Vagina (tissue), 2 donors: ENCODE results near the gene CDH4. TPM values are rescaled to one million over a fixed set of nuclear protein-coding genes. Genes with fewer than 3 reads are reported as not detected.

Experiments
- DNase-seq, 2 donors: peaks; one replicate each; pipeline ENCODE4 v3.0.0-alpha.2; 2017; ENCODE audit errors: extremely low spot score in 2 of 2
- H3K27ac ChIP-seq: fragments of 200-600 bp; sonication (generic); one replicate; pipeline ENCODE4 v1.5.1; 2019
- H3K27me3 ChIP-seq: fragments of 200-600 bp; sonication (generic); one replicate; pipeline ENCODE4 v1.5.1; 2019
- H3K36me3 ChIP-seq, 2 donors: fragments of 200-600 bp; sonication (generic); one replicate each; pipeline ENCODE4 v1.5.1; 2017 to 2019
- H3K4me1 ChIP-seq: fragments of 200-600 bp; sonication (generic); one replicate; pipeline ENCODE4 v1.5.1; 2019
- H3K4me3 ChIP-seq, 2 donors: fragments of 200-600 bp; sonication (generic); 1 replicate in 1 of 2; 2 replicates in 1 of 2; pipeline ENCODE4 v1.5.1; 2016 to 2019
- H3K9me3 ChIP-seq: fragments of 200-600 bp; sonication (generic); one replicate; pipeline ENCODE4 v1.5.1; 2019
- POLR2A ChIP-seq, 2 donors: fragments of 450-650 bp; IDR thresholded peaks; one replicate each; pipeline ENCODE4 v1.6.1; 2017; ENCODE audit warnings: antibody characterized with exemption in 2 of 2, mild to moderate bottlenecking in 2 of 2, moderate library complexity in 2 of 2
- POLR2AphosphoS5 ChIP-seq, 2 donors: sonication (generic); formaldehyde crosslinking; IDR thresholded peaks; one replicate each; pipeline ENCODE4 v1.9.0; 2017; ENCODE audit warnings: antibody characterized with exemption in 2 of 2, mild to moderate bottlenecking in 2 of 2, low read depth in 1 of 2; ENCODE audit not compliant: insufficient read depth in 1 of 2
- intact Hi-C: fragments of 100-400 bp; cut with DNase I; formaldehyde crosslinking; loops from one replicate; pipeline ENCODE4 v1.15.1; 2023
- total RNA-seq: library from RNA; depleted of rRNA; stranded (reverse); fragments of >200 nt; gene quantifications from one replicate; pipeline ENCODE4 v1.2.3, GENCODE V29; 2016
- TF ChIP-seq, protein P1 (sequence below), 3 experiments: fragments of 450-650 bp in 2 of 3; fragments of 200-600 bp in 1 of 3; sonication (generic) in 1 of 3; IDR thresholded peaks; one replicate each; pipeline ENCODE4 v1.5.1; 2017 to 2019; ENCODE audit warnings: antibody characterized with exemption in 3 of 3, mild to moderate bottlenecking in 2 of 3, moderate library complexity in 2 of 3

Gene CDH4
- total RNA-seq, 1 donor from 2014 or later, result 0.25 TPM

DNA sequence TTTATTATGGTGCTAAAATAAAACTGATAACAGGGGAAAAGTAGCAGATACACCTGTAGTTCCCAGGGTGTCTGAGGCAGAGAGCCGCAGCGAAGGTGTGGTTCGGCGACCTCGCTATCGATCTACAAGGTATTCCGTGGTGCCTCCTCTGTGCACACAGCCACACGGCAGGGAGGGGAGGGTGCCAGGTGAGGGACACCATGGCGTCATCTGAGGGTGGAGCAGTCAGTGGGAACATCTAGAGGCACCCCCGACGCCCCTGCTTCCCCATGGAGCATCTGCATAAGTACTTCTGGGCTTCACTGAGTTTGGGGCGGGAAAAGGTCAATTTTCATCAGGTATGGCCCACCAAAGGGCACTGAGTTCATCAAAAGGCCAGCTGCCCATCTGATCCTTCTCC lies 570.3 kb downstream of the CDH4 start:
- Histone ChIP-seq H3K4me1 (no peaks in the 10 kb centered on the region), H3K4me3 (no peak overlapping the region), H3K27ac (no peak overlapping the region), H3K27me3 (no peaks in the 10 kb centered on the region), H3K9me3 (no peaks in the 10 kb centered on the region), H3K36me3 (no peaks in the 10 kb centered on the region)
- DNase-seq, result no peak
- TF ChIP-seq, protein P1, sequence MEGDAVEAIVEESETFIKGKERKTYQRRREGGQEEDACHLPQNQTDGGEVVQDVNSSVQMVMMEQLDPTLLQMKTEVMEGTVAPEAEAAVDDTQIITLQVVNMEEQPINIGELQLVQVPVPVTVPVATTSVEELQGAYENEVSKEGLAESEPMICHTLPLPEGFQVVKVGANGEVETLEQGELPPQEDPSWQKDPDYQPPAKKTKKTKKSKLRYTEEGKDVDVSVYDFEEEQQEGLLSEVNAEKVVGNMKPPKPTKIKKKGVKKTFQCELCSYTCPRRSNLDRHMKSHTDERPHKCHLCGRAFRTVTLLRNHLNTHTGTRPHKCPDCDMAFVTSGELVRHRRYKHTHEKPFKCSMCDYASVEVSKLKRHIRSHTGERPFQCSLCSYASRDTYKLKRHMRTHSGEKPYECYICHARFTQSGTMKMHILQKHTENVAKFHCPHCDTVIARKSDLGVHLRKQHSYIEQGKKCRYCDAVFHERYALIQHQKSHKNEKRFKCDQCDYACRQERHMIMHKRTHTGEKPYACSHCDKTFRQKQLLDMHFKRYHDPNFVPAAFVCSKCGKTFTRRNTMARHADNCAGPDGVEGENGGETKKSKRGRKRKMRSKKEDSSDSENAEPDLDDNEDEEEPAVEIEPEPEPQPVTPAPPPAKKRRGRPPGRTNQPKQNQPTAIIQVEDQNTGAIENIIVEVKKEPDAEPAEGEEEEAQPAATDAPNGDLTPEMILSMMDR (IDR thresholded peaks at IDR 0.05), result no peak
- no peak for TF ChIP-seq POLR2A (IDR thresholded peaks at IDR 0.05)
- TF ChIP-seq POLR2AphosphoS5 (IDR thresholded peaks at IDR 0.05; ENCODE audit: insufficient read depth in 1 of 2, low read depth in 1 of 2), result no peak
- intact Hi-C loops, result no loop called here

DNA sequence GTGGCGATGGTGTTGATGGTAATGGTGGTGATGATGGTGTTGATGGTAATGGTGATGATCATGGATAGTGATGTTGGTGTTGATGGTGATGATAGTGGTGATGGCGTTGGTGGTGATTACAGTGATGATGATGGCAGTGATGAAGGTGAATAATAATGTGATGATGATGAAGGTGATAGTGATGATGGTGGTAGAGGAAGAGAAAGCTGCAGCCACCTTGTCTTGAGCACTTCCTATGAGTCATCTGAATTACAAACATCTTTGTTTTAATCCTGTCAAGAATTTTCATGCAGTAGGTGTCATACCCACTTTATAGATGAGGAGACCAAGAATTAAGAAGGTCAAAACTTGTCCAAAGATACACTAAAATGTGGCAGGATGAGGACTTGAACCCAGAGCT lies 571.2 kb downstream of the CDH4 start:
- TF ChIP-seq POLR2AphosphoS5 (IDR thresholded peaks at IDR 0.05; ENCODE audit: insufficient read depth in 1 of 2, low read depth in 1 of 2) (no peak), POLR2A (IDR thresholded peaks at IDR 0.05) (no peak)
- TF ChIP-seq, protein P1 (IDR thresholded peaks at IDR 0.05), result no peak
- no peak for DNase-seq
- Histone ChIP-seq H3K4me1 (no peaks in the 10 kb centered on the region), H3K4me3 (no peak overlapping the region), H3K27me3 (no peaks in the 10 kb centered on the region), H3K27ac (no peak overlapping the region), H3K9me3 (no peaks in the 10 kb centered on the region), H3K36me3 (no peaks in the 10 kb centered on the region)
- intact Hi-C loops, result no loop called here

DNA sequence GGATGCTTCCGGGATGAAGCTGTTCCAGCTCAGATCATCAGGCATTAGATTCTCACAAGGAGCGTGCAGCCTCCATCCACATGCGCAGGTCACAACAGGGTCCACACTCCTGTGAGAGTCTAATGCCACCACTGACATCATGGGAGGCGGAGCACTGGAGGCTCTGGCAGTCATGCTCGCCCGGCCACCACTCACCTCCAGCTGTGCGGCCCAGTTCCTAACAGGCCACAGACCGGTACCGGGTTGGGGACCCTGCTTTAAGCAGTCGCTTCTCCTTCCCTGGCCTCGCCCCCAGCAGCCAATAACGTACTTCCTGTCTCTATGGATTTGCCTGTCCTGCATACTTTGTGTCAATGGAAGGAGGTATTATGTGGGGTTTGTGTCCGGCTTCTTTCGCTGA lies 576.8 kb downstream of the CDH4 start:
- DNase-seq, result no peak
- TF ChIP-seq, protein P1 (IDR thresholded peaks at IDR 0.05), result no peak
- TF ChIP-seq POLR2AphosphoS5 (IDR thresholded peaks at IDR 0.05; ENCODE audit: insufficient read depth in 1 of 2, low read depth in 1 of 2) (no peak), POLR2A (IDR thresholded peaks at IDR 0.05) (no peak)
- no peaks in the 10 kb centered on the region for H3K36me3 ChIP-seq
- H3K4me1 ChIP-seq, result no peaks in the 10 kb centered on the region
- H3K4me3 ChIP-seq, result no peak overlapping the region
- H3K27ac ChIP-seq, result no peak overlapping the region
- intact Hi-C loops, result no loop called here
- H3K9me3 ChIP-seq, result no peaks in the 10 kb centered on the region
- H3K27me3 ChIP-seq, result no peaks in the 10 kb centered on the region

DNA sequence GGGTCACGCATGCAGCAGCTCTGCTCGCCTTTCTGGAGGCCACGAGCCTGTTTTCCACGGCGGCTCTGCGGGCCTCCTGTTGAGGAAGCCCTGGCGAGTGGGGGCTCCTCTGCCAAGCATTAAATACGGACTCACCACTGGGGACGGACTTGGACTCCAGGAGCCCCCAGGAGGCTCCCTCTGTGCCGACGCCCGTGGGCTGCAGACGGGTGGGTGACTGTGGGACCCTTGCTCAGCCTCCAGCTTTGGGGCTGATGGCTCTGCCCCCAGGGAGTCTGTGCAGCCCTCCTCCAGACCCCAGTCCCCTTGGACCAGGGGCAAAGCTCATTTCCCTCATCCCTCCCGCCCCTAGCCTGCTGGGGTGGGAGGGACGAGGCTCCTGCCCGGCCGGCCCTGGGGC lies 577.5 kb downstream of the CDH4 start:
- H3K4me3 ChIP-seq, result no peak overlapping the region
- no peaks in the 10 kb centered on the region for H3K27me3 ChIP-seq
- no peaks in the 10 kb centered on the region for H3K36me3 ChIP-seq
- DNase-seq, result no peak
- H3K27ac ChIP-seq, result no peak overlapping the region
- H3K9me3 ChIP-seq, result no peaks in the 10 kb centered on the region
- TF ChIP-seq POLR2AphosphoS5 (IDR thresholded peaks at IDR 0.05; ENCODE audit: insufficient read depth in 1 of 2, low read depth in 1 of 2) (no peak), POLR2A (IDR thresholded peaks at IDR 0.05) (no peak)
- TF ChIP-seq, protein P1 (IDR thresholded peaks at IDR 0.05), result no peak
- no peaks in the 10 kb centered on the region for H3K4me1 ChIP-seq
- intact Hi-C loops, result no loop called here

- TF ChIP-seq POLR2AphosphoS5 (IDR thresholded peaks at IDR 0.05; ENCODE audit: insufficient read depth in 1 of 2, low read depth in 1 of 2) (no peak), POLR2A (IDR thresholded peaks at IDR 0.05) (no peak)
- TF ChIP-seq, protein P1 (IDR thresholded peaks at IDR 0.05), result no peak
- Histone ChIP-seq H3K27me3 (no peaks in the 10 kb centered on the region), H3K4me1 (no peaks in the 10 kb centered on the region), H3K27ac (no peak overlapping the region), H3K9me3 (no peaks in the 10 kb centered on the region), H3K4me3 (no peak overlapping the region), H3K36me3 (no peaks in the 10 kb centered on the region)
- DNase-seq, result no peak
- intact Hi-C loops, result no loop called here
These were observed 578.3 kb downstream of the CDH4 start for GRCh38 chr20:61830241-61830930.
